GM19372 (cell line): Measurements from ENCODE around the gene LPP.

ENCODE experiments used
- ATAC-seq: cut with Tn5 transposase; IDR thresholded peaks from one replicate; pipeline ENCODE4 v1.9.1; 2021; ENCODE audit warnings: mild to moderate bottlenecking, low read depth, moderate library complexity; ENCODE audit not compliant: unreplicated experiment

Gene LPP

DNA sequence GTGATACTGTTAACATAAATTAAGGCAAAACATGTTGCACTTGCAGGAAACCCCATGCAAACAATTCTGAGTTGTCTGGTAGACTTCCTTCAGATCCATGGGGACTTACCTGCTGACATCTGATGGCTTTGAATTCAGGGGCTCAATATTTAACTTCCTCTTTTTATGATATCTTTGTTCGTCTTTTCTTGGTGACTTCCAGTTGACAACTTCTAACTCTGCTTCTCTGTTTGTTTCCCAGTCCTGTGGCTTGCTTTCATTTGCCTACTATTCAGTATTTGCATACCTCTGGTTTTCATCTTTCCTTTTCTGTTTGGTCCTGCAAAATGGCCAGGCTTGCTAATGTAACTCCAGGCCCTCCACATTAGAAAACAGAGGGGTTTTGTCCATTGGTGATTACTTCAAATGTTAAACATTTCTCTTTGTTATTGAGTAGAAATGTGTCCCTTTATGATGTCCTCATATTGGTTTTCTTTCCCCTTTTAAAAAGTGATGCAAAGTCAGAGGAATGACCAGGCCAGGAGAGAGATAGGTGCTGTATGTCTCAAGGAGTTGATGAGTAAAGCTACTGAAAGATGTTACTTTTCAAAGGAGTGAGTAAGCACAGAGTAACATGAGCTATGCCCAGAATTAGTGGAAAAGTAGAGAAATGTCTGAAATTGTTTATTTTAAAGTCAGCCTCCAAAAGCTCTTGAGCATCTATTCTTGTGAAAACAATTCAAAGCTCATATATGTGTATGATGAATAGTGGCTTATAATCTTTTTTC lies 335.9 kb downstream of the LPP start:
- ATAC-seq, result no peak

DNA sequence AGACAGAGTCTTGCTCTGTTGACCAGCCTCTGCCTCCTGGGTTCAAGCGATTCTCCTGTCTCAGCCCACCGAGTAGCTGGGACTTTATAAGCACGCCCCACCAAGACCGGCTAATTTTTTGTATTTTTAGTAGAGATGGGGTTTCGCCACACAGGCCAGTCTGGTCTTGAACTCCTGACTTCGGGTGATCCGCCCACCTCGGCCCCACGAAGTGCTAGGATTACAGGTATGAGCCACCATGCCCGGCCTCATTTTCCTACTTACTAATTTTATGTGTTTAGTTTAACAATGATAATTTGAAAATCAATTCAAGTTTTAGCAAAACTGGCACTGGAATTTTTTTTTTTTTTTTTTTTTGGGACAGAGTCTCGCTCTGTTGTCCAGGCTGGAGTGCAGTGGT lies 336.5 kb downstream of the LPP start:
- no peak for ATAC-seq

DNA sequence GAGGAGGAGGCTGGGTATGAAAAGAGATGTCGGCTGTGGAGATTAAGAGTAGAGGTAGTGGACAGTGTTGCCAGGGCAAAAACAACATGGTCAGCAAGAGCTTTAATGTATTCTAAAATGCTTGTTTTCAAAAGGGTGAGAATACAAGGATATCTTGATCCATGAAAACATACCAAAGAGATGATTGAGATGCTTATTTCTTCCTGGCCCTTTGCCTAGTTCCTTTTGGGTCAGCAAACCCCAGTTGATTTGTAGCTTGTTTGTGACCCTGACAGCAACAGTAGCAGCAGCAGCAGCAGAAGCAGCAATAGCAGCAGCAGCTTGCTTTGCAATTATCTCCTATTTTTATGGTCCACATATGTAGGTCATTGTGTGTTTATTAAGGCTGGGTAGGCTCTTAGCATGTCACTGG lies 337.3 kb downstream of the LPP start:
- no peak for ATAC-seq

DNA sequence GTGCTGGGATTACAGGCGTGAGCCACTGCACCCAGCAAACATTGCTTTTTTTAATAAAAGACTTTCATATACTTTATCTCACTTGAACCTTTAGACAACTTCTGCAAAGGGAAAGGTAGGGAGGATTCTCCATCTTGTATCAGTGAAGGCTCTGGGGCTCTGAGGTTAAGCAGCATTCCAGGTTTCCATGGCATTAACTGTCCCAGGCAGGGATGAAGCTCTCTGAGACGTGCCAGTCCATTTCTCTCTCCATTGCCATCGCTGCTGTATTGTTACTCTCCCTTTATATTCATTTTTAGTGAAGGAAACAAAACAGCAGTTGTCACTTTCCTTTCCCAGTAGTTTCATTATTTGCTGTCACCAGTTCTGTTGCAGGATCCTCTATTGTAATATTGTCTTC lies 342.4 kb downstream of the LPP start:
- no peak for ATAC-seq

DNA sequence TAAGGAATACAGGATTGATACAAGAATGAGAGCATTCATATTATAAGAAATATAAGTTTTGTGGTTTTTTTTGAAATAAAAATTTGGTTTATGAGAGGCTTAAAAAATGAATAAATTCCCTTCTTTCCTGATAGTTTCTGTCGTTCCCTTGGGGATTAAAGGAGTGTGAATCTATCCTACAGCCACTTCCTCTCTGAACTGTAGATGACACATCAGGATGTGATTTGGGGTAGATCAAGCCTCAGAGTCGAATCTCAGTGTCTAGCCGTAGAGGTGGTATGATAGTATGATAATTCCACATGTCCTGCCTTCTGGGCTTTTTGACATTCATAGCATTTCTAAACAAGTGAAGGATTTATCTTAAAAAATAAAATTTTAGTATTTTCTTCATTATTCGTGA lies 343.1 kb downstream of the LPP start:
- no peak for ATAC-seq

DNA sequence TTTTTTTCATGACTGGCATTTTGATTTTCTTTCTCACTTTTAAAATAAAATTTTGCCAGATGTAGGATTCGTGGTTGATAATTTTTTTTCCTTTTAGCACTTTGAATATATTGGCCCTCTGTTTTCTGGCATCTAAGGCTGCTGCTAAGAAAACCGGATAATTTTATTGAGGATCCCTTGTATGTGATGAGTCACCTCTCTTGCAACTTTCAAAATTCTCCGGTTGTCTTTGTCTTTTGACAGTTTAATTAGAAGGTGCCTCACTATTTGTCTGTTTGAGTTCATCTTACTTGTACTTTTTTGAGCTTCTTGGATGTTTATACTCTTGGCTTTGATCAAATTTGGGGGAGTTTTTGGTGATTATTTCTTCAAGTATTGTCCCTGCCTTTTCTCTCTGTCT lies 349.7 kb downstream of the LPP start:
- ATAC-seq, result no peak

DNA sequence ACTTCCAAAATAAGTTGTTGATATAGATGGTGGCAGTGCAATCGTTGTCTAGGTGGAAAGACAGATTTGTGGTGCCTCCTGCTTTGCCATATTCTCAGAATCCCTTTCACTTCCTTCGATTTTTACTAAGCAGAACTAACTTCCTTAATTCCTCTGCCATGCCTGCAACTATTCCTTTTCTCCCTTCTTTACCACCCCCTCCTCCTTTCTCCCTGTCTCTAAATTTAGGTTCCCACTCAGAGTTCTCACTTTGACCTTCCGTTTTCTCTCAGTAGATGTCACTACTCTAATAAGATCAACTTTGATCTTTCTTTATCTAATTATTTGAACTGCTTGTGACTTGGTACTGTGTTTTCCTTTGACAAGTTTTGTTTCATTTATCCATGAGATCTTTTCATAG lies 351.2 kb downstream of the LPP start:
- ATAC-seq, result no peak

DNA sequence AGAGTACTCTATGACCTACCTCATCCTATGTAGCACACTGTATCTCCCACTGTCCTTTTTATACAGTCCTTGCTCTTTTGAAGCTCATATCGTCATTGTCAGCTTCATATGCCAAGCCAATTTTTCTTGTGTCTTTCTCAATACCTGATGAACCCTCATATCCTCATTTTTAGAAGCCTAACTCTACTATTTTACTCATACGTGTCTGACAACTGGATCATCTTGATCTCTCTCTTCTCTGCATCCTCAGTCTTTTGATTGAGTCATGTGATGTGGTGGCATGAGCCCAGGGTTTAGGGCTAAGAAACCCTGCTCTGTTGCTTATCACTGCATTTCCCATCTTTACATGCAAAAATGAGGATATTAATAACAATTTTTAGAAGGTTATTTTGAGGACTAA lies 352.0 kb downstream of the LPP start:
- ATAC-seq, result no peak

DNA sequence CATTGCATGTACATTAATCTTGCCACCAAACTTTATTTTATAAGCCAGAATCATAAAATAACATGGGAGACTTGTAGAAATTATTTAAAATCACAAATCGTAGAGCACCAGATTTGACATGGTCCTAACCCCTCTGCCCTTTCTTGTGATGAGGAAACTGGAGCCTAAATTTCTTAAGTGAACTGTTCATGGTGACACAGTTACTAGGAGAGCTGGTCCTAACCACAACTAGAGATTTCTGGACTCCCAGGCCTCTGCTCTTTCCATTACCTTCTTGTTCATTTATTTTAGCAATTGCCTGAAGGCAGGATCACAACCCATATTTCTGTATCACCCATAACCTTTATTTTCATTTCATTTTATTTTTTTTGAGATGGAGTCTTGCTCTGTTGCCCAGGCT lies 352.5 kb downstream of the LPP start:
- ATAC-seq, result no peak

DNA sequence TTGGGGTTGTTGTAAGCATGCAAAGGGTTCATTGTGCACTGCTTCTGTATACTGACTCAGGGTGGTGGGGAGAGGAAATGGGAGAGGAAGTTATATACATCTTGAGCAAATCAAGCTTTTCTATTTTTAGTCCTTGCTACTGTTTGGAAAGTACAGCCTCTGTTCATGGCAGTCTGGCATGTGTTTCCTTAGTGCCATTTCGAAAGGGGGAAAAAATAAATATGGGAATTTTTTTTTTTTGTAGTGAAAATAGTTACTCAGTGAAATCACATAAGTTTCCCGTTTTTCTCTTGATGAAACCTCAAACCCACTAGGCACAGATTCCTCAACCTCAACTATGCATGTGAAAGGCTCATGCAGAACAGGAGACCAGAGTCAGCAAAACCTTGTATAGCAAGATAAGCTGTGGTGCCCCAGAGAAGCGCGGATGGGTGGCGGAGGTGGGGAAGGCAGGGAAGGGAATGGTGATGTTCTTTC lies 353.3 kb downstream of the LPP start:
- ATAC-seq, result no peak

DNA sequence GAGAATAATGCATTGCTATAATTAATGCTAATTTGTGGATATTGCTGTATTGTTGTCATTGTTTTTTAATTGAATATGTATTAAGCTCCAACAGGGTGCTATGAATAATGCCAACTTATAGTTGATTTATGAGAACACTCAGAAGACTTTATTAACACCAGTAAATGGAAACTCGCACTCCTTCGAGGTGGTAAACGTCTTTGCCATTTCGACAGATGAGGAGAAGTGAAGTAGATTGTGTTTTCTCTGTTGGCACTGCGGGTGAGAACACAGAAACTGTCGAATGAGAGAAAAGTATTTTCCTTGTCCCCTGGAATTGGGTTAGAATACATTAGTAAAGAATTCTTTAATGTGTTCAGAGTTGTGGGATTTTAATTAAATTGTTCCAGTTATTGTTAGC lies 354.5 kb downstream of the LPP start:
- no peak for ATAC-seq

DNA sequence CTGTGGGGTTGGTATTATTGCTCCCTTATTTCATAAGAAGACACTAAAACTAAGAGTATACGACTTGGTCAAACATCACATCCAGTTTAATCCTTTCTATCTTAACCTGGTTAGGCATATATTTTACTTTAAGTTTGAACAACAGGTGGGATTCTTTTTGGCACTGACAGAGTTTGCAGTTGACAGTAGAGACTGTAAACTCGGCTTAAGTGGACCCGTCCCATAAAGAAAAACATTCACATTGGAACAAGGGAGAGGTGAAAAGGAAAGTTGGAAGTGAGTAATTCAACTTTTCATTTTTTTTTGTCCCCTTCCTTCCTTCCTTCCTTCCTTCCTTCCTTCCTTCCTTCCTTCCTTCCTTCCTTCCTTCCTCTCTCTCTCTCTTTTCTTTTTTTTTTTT lies 355.4 kb downstream of the LPP start:
- no peak for ATAC-seq

DNA sequence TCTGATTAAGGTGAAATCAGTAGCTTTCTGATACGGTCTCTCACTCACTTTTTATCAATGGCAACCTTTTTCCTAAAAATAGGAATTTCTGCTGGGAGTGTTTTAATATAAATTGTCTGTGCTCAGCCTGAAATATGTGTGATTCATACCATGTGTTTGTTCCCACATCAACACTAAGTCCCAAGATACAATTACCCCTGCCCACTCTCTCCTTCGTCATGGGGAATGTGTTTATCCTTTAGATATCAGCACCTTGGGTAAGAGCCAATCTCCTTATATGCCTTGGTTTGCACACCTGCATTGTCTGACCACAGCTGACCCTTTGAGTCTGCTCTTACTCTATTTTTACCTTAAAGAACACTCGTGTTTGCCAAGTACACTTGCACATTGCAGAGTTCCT lies 356.4 kb downstream of the LPP start:
- ATAC-seq, result no peak

DNA sequence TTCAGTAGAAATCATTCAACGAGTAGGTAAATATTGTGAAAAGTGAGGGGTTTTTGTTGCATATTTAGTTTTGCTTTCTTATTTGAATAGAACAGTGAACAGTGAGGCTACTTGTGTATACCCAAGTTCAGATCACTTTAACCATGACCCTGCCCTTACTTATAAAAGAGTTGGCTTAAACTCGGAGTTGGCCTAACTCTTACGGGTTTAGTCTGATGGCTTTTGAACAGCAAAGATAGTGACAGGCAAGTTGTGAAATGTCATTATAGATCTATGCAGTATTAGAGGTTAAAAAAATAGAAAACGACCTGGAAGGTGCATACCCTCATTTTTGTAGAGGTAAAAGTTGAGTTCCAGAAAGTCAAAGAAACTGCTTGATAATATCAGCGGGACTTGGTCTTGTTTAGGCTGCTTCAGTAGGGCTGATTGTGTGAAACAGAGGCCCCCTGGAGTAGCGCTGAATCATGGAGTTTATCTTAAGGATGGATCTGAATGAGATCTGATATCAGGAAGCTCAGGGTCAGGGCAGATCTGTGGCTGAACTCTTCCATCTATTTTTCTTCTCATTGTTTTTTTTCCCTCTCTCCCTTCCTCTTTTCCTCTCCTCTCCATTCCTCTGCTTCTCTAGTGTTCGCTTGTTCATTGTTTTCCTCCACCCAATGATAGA lies 359.8 kb downstream of the LPP start:
- no peak for ATAC-seq

DNA sequence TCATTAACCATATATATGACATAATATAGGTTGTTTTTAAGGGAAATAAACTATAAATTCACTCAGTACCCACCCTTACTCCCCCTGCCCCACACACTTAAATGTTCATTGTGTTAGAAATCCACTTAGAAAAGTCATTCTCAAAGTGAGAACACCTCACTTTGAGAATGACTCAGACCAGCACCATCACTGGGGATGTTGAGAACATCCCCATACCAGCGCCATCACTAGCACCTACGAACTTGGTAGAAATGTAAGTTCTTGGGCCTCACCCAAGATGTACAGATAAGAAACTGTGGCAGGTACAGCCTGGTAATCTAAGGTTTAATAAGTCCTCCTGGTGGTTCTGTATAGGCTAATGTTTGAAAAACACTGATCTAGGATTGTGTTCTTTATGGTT lies 362.6 kb downstream of the LPP start:
- ATAC-seq, result no peak

DNA sequence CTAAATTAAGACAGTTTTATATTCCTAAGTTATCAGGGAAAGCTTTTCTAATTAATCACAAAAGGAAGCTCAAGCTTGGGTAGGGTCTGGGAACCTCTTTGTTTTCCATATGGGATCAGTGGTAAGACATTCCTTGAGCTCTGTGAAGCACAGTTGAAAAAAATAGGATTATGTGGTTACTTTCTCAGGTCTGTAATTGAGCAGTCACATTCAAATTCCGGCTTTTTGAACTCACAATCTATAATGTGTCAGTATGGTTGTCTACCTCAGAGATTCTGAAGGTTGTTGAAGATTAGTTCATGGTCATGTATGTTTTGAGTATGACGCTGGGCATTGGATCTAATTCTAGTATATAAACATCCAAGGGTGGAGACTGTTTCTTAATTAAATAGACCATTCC lies 364.5 kb downstream of the LPP start:
- ATAC-seq, result no peak

DNA sequence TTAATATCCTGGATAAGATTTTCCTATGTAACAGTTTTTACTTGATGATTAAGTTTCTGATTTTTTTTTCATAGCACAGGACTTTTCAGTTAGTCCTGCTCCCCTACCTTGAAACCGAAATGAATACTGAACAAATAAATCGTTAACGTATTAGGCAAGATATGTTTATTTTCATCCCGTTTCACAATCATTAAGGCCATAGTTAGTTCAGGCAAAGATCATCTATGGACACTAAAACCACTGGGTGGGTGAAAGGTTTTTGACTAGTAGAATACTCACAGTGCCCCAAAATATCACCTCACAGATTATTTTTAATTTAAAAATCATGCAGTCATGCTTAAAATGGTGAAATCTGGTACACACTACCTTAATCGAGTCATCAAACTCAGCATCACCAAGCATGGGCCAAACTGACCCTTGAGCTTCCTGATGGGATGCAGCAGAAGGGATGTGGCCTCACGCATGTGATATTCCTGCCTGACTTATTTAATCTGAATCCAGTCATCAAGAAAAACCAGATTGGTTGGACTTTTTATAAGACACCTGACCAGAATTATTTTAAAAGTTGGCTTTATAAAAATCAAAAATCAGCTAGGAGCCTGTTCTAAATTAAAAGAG lies 365.0 kb downstream of the LPP start:
- ATAC-seq, result no peak

DNA sequence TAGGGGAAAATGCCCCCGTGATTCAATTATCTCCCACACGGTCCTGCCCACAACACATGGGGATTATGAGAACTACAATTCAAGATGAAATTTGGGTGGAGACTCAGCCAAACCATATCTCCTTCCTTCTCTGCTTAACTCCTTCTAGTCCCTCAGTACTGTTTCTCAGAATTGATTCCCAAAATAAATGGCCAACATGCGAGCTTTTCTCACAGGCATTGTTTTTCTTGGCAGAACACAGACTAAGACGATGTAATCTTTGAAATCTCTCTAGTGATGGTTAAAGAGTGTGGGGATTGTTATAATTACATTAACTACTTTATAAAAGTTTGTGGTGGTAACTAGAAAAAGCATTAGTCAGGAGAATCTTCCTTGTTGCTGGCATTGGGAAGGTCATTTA lies 366.5 kb downstream of the LPP start:
- ATAC-seq, result no peak

DNA sequence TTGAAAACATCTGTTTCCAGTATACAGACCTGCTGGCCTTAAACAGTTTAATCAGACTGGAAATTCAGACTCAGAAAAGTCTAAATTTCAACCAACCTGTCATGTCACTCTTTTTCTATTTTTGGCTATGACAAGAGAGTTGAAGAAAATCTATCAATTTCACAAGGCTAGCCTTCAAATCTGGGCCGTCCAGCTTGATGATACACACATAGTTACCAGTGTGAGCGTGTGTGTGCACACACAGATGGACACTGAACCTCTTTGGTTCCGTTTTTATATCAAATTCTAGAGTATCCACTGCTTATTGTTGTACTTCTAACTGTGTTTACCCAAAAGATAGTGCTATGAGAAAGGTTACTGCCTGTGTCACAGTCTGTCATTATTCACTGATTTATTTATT lies 368.2 kb downstream of the LPP start:
- no peak for ATAC-seq

DNA sequence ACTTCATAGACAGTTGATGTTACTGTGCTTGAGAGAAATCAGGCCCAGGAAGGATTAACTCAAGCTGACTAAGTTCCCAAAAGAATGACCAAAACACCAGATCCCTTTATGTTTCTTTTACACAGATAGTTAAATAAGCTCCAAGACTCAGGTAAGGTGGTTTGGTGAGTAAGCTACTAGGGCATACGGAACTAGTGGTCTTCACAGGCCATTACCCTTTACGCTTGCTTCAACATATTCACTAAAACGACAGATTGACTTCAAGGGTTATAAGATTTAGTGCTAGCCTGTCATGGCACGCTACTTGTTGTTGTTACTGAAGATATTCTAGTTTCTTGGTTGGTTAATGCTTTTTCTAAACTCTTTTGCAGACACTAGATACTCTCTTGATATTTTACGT lies 369.3 kb downstream of the LPP start:
- ATAC-seq, result no peak

DNA sequence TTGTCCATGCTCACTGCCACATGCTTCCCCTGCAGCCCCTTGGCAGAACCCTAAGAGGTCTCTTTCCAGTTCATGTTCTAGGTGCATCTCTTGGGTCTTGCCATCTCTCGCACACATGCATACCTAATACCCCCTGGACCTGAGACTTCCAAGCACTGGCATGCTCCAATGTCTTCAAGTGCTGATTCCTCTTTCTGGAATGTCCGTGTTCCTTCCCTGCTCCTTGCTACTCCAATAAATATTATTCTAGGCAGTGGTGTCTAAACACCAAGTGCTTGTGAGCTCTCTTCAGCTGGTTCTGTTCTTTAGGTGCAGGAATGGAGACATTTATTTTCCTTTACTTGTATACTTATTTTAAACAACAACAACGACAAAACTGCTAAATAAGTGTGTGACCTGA lies 370.1 kb downstream of the LPP start:
- ATAC-seq, result no peak

DNA sequence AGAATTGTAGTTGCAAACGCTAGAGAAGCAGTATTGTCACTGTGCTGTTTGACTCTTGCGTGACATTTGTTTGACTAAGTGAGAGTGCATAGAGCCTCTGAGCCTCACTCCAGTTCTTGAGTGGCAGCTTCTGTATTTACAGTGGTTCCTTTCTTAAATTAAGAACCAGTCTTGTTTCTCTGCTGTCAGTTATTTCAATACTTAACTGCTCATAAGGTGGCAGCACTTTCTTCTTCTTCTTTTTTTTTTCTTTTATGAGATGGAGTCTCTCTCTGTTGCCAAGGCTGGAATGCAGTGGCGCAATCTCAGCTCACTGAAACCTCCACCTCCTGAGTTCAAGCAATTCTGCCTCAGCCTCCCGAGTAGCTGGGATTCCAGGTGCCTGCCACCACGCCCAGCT lies 372.1 kb downstream of the LPP start:
- ATAC-seq, result no peak
